ENCODE results near the gene CYP27B1. TPM values are rescaled to one million over a fixed set of nuclear protein-coding genes. Genes with fewer than 3 reads are reported as not detected.

CYP27B1 gene
- total and polyA plus RNA-seq, 4 donors: 0.05 to 1.6 (median 0.17) TPM

DNA sequence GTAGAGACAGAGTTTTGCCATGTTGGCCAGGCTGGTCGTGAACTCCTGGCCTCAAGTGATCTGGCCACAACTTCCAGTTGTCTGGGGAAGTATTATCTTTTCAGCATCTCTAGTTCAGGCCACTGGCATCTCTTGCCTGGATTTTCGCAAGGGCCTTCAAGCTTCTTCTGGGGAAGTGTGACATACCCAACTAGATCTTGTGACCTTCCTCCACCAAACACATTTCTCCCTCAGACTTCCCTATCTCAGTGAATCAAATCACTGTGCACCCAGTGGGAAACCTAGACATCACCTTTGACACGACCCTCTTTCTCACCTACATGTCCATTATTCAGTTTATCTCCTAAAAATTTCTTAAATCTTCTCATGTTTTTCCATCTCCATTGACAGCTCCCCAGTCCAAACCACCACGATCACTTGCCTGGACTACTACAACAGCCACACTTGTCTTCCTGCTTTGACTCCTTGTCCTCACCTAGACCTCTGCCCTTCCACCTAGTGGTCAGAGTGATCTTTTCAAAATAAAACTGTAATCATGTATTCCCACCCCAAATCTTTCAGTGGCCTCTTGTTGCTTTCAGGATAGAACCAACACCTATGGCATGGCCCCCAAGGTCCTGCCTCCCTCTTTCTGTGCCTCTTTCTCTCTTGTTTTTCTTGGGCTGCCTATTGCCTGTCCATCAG is 8.8 kb upstream of the CYP27B1 start:
- peaks cover 0 to 3% (median 2%) of the 10 kb centered on the region in 4 donors for H3K36me3 ChIP-seq (ENCODE audit: control insufficient read depth in 4 of 4, insufficient read depth in 3 of 4, low read depth in 1 of 4, low read length in 3 of 4)
- no peak overlapping the region for H3K4me3 ChIP-seq (ENCODE audit: low read depth in 1 of 3, low read length in 3 of 3)
- H3K9ac ChIP-seq (ENCODE audit: low read depth in 1 of 2, low read length in 2 of 2): no peak overlapping the region
- no peak overlapping the region for H3K27ac ChIP-seq (ENCODE audit: low read depth in 1 of 2, low read length in 2 of 2)
- H3K9me3 ChIP-seq (ENCODE audit: control insufficient read depth in 4 of 4, low read length in 3 of 4): no peaks in the 10 kb centered on the region
- no peaks in the 10 kb centered on the region for H3K27me3 ChIP-seq (ENCODE audit: control insufficient read depth in 4 of 4, insufficient read depth in 4 of 4, low read length in 3 of 4)
- TF ChIP-seq JUND (IDR thresholded peaks at IDR 0.05): no peak
- no peak for TF ChIP-seq HNF4G (IDR thresholded peaks at IDR 0.05)
- no peak for TF ChIP-seq HNF4A (conservative IDR thresholded peaks at IDR 0.05)
- TF ChIP-seq GABPA (IDR thresholded peaks at IDR 0.05 in 1 of 2, conservative IDR thresholded peaks at IDR 0.05 in 1 of 2): no peak
- no peak for TF ChIP-seq FOXA2 (IDR thresholded peaks at IDR 0.05)
- TF ChIP-seq TAF1 (conservative IDR thresholded peaks at IDR 0.05): no peak
- TF ChIP-seq YY1 (IDR thresholded peaks at IDR 0.05): no peak
- TF ChIP-seq SP1 (IDR thresholded peaks at IDR 0.05): no peak
- no peak for TF ChIP-seq NR2F2 (IDR thresholded peaks at IDR 0.05)
- no peak for TF ChIP-seq RAD21 (IDR thresholded peaks at IDR 0.05)
- no peak for TF ChIP-seq EGR1 (IDR thresholded peaks at IDR 0.05; ENCODE audit: low read depth in 2 of 2)
- TF ChIP-seq, protein P1, sequence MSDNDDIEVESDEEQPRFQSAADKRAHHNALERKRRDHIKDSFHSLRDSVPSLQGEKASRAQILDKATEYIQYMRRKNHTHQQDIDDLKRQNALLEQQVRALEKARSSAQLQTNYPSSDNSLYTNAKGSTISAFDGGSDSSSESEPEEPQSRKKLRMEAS (IDR thresholded peaks at IDR 0.05): no peak
- TF ChIP-seq RXRA (IDR thresholded peaks at IDR 0.05): no peak
- TF ChIP-seq, protein P2, sequence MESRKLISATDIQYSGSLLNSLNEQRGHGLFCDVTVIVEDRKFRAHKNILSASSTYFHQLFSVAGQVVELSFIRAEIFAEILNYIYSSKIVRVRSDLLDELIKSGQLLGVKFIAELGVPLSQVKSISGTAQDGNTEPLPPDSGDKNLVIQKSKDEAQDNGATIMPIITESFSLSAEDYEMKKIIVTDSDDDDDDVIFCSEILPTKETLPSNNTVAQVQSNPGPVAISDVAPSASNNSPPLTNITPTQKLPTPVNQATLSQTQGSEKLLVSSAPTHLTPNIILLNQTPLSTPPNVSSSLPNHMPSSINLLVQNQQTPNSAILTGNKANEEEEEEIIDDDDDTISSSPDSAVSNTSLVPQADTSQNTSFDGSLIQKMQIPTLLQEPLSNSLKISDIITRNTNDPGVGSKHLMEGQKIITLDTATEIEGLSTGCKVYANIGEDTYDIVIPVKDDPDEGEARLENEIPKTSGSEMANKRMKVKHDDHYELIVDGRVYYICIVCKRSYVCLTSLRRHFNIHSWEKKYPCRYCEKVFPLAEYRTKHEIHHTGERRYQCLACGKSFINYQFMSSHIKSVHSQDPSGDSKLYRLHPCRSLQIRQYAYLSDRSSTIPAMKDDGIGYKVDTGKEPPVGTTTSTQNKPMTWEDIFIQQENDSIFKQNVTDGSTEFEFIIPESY (IDR thresholded peaks at IDR 0.05): no peak
- TF ChIP-seq FOXA1 (IDR thresholded peaks at IDR 0.05): no peak
- no peak for TF ChIP-seq REST (IDR thresholded peaks at IDR 0.05)
- TF ChIP-seq, protein P3, sequence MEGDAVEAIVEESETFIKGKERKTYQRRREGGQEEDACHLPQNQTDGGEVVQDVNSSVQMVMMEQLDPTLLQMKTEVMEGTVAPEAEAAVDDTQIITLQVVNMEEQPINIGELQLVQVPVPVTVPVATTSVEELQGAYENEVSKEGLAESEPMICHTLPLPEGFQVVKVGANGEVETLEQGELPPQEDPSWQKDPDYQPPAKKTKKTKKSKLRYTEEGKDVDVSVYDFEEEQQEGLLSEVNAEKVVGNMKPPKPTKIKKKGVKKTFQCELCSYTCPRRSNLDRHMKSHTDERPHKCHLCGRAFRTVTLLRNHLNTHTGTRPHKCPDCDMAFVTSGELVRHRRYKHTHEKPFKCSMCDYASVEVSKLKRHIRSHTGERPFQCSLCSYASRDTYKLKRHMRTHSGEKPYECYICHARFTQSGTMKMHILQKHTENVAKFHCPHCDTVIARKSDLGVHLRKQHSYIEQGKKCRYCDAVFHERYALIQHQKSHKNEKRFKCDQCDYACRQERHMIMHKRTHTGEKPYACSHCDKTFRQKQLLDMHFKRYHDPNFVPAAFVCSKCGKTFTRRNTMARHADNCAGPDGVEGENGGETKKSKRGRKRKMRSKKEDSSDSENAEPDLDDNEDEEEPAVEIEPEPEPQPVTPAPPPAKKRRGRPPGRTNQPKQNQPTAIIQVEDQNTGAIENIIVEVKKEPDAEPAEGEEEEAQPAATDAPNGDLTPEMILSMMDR (IDR thresholded peaks at IDR 0.05; ENCODE audit: low read depth, low read length, missing input control): no peak
- no peak for TF ChIP-seq ATF3 (IDR thresholded peaks at IDR 0.05)
- H3K4me1 ChIP-seq (ENCODE audit: control insufficient read depth in 4 of 4, insufficient read depth in 4 of 4, low read length in 3 of 4): peaks cover 5 to 13% (median 10%) of the 10 kb centered on the region in 4 donors
- 87% methylated on average over 4 of the region's 4 CpGs for WGBS
- DNase-seq (ENCODE audit: low spot score): no peak

Data from liver (tissue), 9 donors.